AML-193 (cell line): ENCODE measurements around the gene ZNF407.

ENCODE experiments used
- DNase-seq, 2 experiments: peaks; one replicate each; lab custom pipeline; 2025; lab: John Stamatoyannopoulos, UW

The ZNF407 gene

GRCh38 chr18:74631212-74631611, 33.5 kb downstream of the ZNF407 start:
- DNase-seq: no peak

GRCh38 chr18:74631623-74632350, 34.1 kb downstream of the ZNF407 start:
- peak; percentile 64 to 67 for DNase-seq

- DNase-seq: no peak
These were observed 34.6 kb downstream of the ZNF407 start for GRCh38 chr18:74632351-74632679.

- DNase-seq: no peak
These were observed 35.2 kb downstream of the ZNF407 start for GRCh38 chr18:74632856-74633255.

- no peak for DNase-seq
These were observed 36.1 kb downstream of the ZNF407 start for GRCh38 chr18:74633652-74634352.

- no peak for DNase-seq
These were observed 37.7 kb downstream of the ZNF407 start for GRCh38 chr18:74635224-74635975.

- no peak for DNase-seq
These were observed 39.4 kb downstream of the ZNF407 start for GRCh38 chr18:74637070-74637469.

GRCh38 chr18:74638210-74638609, 40.5 kb downstream of the ZNF407 start:
- DNase-seq: no peak

GRCh38 chr18:74644713-74645112, 47.0 kb downstream of the ZNF407 start:
- no peak for DNase-seq

GRCh38 chr18:74645679-74646078, 48.0 kb downstream of the ZNF407 start:
- DNase-seq: no peak

GRCh38 chr18:74651327-74652128, 53.9 kb downstream of the ZNF407 start:
- no peak for DNase-seq

GRCh38 chr18:74652392-74652988, 54.8 kb downstream of the ZNF407 start:
- peak; percentile 35 to 60 for DNase-seq

GRCh38 chr18:74654638-74655037, 57.0 kb downstream of the ZNF407 start:
- peak; percentile 33 to 49 for DNase-seq

GRCh38 chr18:74661008-74661407, 63.3 kb downstream of the ZNF407 start:
- DNase-seq: no peak

- no peak for DNase-seq
These were observed 64.0 kb downstream of the ZNF407 start for GRCh38 chr18:74661691-74662090.

GRCh38 chr18:74662622-74663021, 65.0 kb downstream of the ZNF407 start:
- no peak for DNase-seq

- DNase-seq: no peak
These were observed 67.7 kb downstream of the ZNF407 start for GRCh38 chr18:74665346-74665745.

GRCh38 chr18:74665905-74666304, 68.2 kb downstream of the ZNF407 start:
- no peak for DNase-seq

GRCh38 chr18:74669136-74669798, 71.6 kb downstream of the ZNF407 start:
- DNase-seq: no peak

GRCh38 chr18:74672371-74672770, 74.7 kb downstream of the ZNF407 start:
- no peak for DNase-seq

- DNase-seq: no peak
These were observed 76.8 kb downstream of the ZNF407 start for GRCh38 chr18:74674487-74674886.
